ENCODE results near the gene HIF3A. TPM values are rescaled to one million over a fixed set of nuclear protein-coding genes. Genes with fewer than 3 reads are reported as not detected.

HIF3A gene
- total and polyA plus RNA-seq, 9 of the 15 experiments (the other 6 are each of a cell fraction or from before 2014, with no cell fraction given), result 0.29 TPM; not detected in 8

- 0 out of 3 replicates have a peak, but pooled peaks cover 3% of the 10 kb centered on the region for H3K79me2 ChIP-seq (ENCODE audit: control insufficient read depth, insufficient read depth, low read length)
- ATAC-seq (no peak), DNase-seq (ENCODE audit: extremely low read depth in 1 of 4, low spot score in 3 of 4) (no peak), FAIRE-seq (no peak)
- no TSS peak for BruUV-seq (replicated peaks)
- no peaks in the 10 kb centered on the region for H3K9me3 ChIP-seq (replicated peaks; ENCODE audit: control insufficient read depth, insufficient read depth, low read depth, low read length)
- intact Hi-C loops (cut with micrococcal nuclease) (no loop called here), in situ Hi-C loops (cut with MboI) (loop anchor here (5.0 kb wide), 1 partner anchor 102 kb away; no protein-coding TSS in a partner anchor)
- H4K20me1 ChIP-seq (replicated peaks; ENCODE audit: control insufficient read depth, insufficient read depth, low read length), result no peaks in the 10 kb centered on the region; the same call in 1 of the 2 replicates
- H3K27me3 ChIP-seq (ENCODE audit: control insufficient read depth in 2 of 2, insufficient read depth in 2 of 2, low read length in 2 of 2), result no peaks in the 10 kb centered on the region
- H2AFZ ChIP-seq (ENCODE audit: low read depth, low read length), result no peak overlapping the region
- WGBS (ENCODE audit: insufficient coverage, low coverage, missing lambda C conversion rate), result 97% methylated on average over 7 of the region's 7 CpGs
- peaks cover 89% of the 10 kb centered on the region for H3K36me3 ChIP-seq (ENCODE audit: control insufficient read depth, insufficient read depth, low read length)
- no peak overlapping the region for H3K9ac ChIP-seq (ENCODE audit: insufficient read depth in 1 of 2, low read depth in 2 of 2, low read length in 2 of 2)
- H3K4me3 ChIP-seq, result no peak overlapping the region
- ChIA-PET CTCF (ENCODE audit: low intra/inter-chr PET ratio) (no interaction called here), POLR2A (no interaction called here)
- H3K4me1 ChIP-seq (replicated peaks in 1 of 2; ENCODE audit: control insufficient read depth in 2 of 2, insufficient read depth in 2 of 2, low read length in 2 of 2), result peaks cover 0 to 3% of the 10 kb centered on the region in 2 experiments; a peak in 2 of 5 replicates
- no peak overlapping the region for H3K4me2 ChIP-seq (ENCODE audit: insufficient read depth, low read length)
- no peak overlapping the region for H3K27ac ChIP-seq (ENCODE audit: extremely low read depth, low read depth, low read length)
- no peaks in the 10 kb centered on the region for H3K9me1 ChIP-seq (ENCODE audit: control insufficient read depth, insufficient read depth, low read length)
- TF ChIP-seq TEAD1 (CRISPR knock-in tag; IDR thresholded peaks at IDR 0.05) (no peak), BRF1 (IDR thresholded peaks at IDR 0.05; ENCODE audit: borderline replicate concordance, extremely low read depth, insufficient read length) (no peak), PTRF (tag; IDR thresholded peaks at IDR 0.05) (no peak), CTCFL (IDR thresholded peaks at IDR 0.05; ENCODE audit: borderline replicate concordance, insufficient read depth, low read depth, low read length, poor library complexity, severe bottlenecking) (no peak), ESRRA (IDR thresholded peaks at IDR 0.05; ENCODE audit: borderline replicate concordance, low read depth) (no peak), ILK (tag; IDR thresholded peaks at IDR 0.05; ENCODE audit: borderline replicate concordance, low read depth) (no peak), MECOM (CRISPR knock-in tag; IDR thresholded peaks at IDR 0.05) (no peak), TRIM24 (IDR thresholded peaks at IDR 0.05) (no peak), CHD1 (IDR thresholded peaks at IDR 0.05; ENCODE audit: low read length) (no peak)
- TF ChIP-seq, protein P1, sequence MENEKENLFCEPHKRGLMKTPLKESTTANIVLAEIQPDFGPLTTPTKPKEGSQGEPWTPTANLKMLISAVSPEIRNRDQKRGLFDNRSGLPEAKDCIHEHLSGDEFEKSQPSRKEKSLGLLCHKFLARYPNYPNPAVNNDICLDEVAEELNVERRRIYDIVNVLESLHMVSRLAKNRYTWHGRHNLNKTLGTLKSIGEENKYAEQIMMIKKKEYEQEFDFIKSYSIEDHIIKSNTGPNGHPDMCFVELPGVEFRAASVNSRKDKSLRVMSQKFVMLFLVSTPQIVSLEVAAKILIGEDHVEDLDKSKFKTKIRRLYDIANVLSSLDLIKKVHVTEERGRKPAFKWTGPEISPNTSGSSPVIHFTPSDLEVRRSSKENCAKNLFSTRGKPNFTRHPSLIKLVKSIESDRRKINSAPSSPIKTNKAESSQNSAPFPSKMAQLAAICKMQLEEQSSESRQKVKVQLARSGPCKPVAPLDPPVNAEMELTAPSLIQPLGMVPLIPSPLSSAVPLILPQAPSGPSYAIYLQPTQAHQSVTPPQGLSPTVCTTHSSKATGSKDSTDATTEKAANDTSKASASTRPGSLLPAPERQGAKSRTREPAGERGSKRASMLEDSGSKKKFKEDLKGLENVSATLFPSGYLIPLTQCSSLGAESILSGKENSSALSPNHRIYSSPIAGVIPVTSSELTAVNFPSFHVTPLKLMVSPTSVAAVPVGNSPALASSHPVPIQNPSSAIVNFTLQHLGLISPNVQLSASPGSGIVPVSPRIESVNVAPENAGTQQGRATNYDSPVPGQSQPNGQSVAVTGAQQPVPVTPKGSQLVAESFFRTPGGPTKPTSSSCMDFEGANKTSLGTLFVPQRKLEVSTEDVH (IDR thresholded peaks at IDR 0.05; ENCODE audit: low read depth, partially characterized antibody), result no peak
- TF ChIP-seq, protein P2, sequence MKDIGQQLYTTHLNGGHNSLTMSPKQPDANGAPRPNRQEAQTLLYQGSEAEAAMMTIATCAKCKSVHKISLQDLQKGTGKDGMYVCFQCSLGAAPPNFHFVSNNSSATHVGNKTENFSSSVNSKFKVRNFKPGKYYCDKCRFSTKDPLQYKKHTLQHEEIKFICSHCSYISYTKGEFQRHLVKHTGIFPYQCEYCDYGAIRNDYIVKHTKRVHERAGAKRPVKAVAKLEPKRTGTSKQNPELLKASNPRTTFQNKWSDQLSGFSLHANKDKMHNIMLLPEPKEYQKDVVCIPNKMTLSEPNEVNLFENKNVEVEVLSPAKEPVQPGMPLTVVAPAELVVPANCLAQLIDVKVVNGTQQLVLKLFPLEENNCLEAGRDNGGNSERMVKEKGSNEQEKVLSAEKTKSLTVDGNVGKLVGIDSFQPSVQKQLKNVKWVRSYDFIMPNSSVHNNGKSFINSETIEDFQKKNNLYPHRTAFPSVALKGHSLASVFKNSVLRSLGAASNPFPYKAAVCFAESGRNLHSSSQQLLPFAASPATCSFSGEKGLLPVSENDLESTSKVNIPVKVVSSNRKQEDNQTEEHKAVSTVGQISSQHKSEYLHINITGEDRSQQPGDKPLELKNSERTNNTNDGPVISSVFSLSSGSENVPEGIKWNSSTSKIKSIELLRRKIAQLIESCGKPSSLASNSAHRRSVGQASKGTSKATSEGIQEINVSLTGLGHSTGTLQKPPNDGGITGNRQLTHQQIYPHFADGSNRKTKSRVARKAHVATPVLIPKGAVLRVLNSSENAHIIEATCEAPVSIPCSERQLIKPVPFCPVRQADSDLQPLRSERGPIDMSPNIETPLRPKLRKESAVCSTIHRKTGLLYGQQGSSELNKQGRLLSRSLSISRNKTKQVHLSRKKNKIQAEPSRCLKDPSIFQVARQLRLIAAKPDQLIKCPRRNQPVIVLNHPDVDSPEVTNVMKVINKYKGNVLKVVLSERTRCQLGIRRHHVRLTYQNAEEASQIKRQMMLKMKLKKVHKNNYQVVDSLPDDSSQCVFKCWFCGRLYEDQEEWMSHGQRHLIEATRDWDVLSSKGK (CRISPR knock-in tag; IDR thresholded peaks at IDR 0.05), result no peak
- TF ChIP-seq, protein P3, sequence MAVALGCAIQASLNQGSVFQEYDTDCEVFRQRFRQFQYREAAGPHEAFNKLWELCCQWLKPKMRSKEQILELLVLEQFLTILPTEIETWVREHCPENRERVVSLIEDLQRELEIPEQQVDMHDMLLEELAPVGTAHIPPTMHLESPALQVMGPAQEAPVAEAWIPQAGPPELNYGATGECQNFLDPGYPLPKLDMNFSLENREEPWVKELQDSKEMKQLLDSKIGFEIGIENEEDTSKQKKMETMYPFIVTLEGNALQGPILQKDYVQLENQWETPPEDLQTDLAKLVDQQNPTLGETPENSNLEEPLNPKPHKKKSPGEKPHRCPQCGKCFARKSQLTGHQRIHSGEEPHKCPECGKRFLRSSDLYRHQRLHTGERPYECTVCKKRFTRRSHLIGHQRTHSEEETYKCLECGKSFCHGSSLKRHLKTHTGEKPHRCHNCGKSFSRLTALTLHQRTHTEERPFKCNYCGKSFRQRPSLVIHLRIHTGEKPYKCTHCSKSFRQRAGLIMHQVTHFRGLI (CRISPR knock-in tag; IDR thresholded peaks at IDR 0.05), result no peak
Measured at GRCh38 chr19:46383846-46384245, 87.0 kb downstream of the HIF3A start.
